Transverse colon (tissue), 4 donors: ENCODE measurements around the gene SYCN. TPM values are rescaled to one million over a fixed set of nuclear protein-coding genes. Genes with fewer than 3 reads are reported as not detected.
"Not testable (repeated sequence)": the region's sequence is repeated elsewhere in the genome, so short reads cannot be mapped to it uniquely, and the experiment has no call there.

Experiments
- DNase-seq: peaks from one replicate; pipeline ENCODE4 v3.0.0-alpha.2; 2019
- H3K27ac ChIP-seq, 4 donors: fragments of 200-600 bp; sonication (generic); 2 replicates each; pipeline ENCODE4 v1.5.1; 2016 to 2018; ENCODE audit warnings: inconsistent platforms in 4 of 4
- H3K27me3 ChIP-seq: fragments of 200-600 bp; sonication (generic); 2 replicates; pipeline ENCODE4 v1.5.1; 2017; ENCODE audit warnings: inconsistent platforms
- H3K36me3 ChIP-seq, 4 donors: fragments of 200-600 bp; sonication (generic); 2 replicates each; pipeline ENCODE4 v1.5.1; 2017 to 2019; ENCODE audit warnings: inconsistent platforms in 4 of 4
- H3K4me1 ChIP-seq, 4 donors: fragments of 200-600 bp; sonication (generic); 2 replicates each; pipeline ENCODE4 v1.5.1; 2017 to 2020; ENCODE audit warnings: inconsistent platforms in 4 of 4
- H3K4me3 ChIP-seq, 4 donors: fragments of 200-600 bp; sonication (generic); 1 replicate in 1 of 4; 2 replicates in 3 of 4; pipeline versions ENCODE4 v1.5.1 to v1.6.1; 2017 to 2019; ENCODE audit warnings: inconsistent platforms in 4 of 4
- H3K9me3 ChIP-seq, 2 donors: fragments of 200-600 bp; sonication (generic); 2 replicates each; pipeline ENCODE4 v1.5.1; 2017 to 2019; ENCODE audit warnings: inconsistent platforms in 2 of 2
- CTCF ChIP-seq, 5 experiments: fragments of 200-600 bp in 3 of 5; fragments of 450-650 bp in 2 of 5; sonication (generic) in 3 of 5; IDR thresholded peaks; 1 replicate in 2 of 5; 2 replicates in 3 of 5; pipeline ENCODE4 v1.5.1; 2016 to 2017; ENCODE audit warnings: antibody characterized with exemption in 5 of 5, inconsistent platforms in 3 of 5, mild to moderate bottlenecking in 2 of 5, moderate library complexity in 1 of 5
- EP300 ChIP-seq: sonication (generic); formaldehyde crosslinking; IDR thresholded peaks from one replicate; pipeline ENCODE4 v1.6.1; 2017; ENCODE audit warnings: antibody characterized with exemption, low read depth
- POLR2A ChIP-seq: fragments of 450-650 bp; IDR thresholded peaks from one replicate; pipeline ENCODE4 v1.6.1; 2016; ENCODE audit warnings: antibody characterized with exemption, mild to moderate bottlenecking, moderate library complexity
- POLR2AphosphoS5 ChIP-seq, 3 donors: sonication (generic); formaldehyde crosslinking; IDR thresholded peaks; one replicate each; pipeline ENCODE4 v1.6.1; 2016; ENCODE audit warnings: antibody characterized with exemption in 3 of 3
- WGBS, 2 donors: methylation state at CpG; one replicate each; pipeline ENCODE4 v1.1.5; 2018; ENCODE audit warnings: low coverage in 1 of 2; 5-methylcytosine and 5-hydroxymethylcytosine counted together
- in situ Hi-C, 4 donors: fragments of 200-750 bp; cut with MboI; loops; one replicate each; pipeline versions ENCODE4 v1.15.0 to v1.15.1; 2017; ENCODE audit warnings: low sequenced_read_pairs in 3 of 4, low pct_ligation_motif_present in 1 of 4, low pct_unique_long_range_greater_than_20kb in 1 of 4
- intact Hi-C: fragments of 100-400 bp; cut with DNase I; formaldehyde crosslinking; loops from one replicate; pipeline ENCODE4 v1.15.1; 2023; ENCODE audit warnings: low total_unique reads
- total RNA-seq, 4 donors: library from RNA; depleted of rRNA; stranded (reverse); fragments of >200 nt; gene quantifications; one replicate each; pipeline ENCODE4 v1.1.0, GENCODE V29; 2016

The SYCN gene
- total RNA-seq, 4 donors from 2014 or later: not detected

GRCh38 chr19:39217094-39217493 lies 13.0 kb upstream of the SYCN start:
- Histone ChIP-seq H3K4me1 (no peaks in the 10 kb centered on the region), H3K36me3 (no peaks in the 10 kb centered on the region), H3K9me3 (no peaks in the 10 kb centered on the region), H3K27ac (no peak overlapping the region), H3K27me3 (peaks cover 17% of the 10 kb centered on the region), H3K4me3 (no peak overlapping the region)
- no peak for DNase-seq
- in situ Hi-C loops: loop anchor here in 1 of 4 donors (25.0 kb wide), 1 partner anchor 630 kb away; no protein-coding TSS in a partner anchor
- whole genome bisulfite sequencing, 2 donors: 84% methylated on average over 5 of the region's 5 CpGs
- TF ChIP-seq POLR2A (no peak), POLR2AphosphoS5 (IDR thresholded peaks at IDR 0.05) (no peak), CTCF (IDR thresholded peaks at IDR 0.05) (no peak), EP300 (no peak)
- intact Hi-C loops: no loop called here

GRCh38 chr19:39215323-39215722 lies 11.3 kb upstream of the SYCN start:
- H3K36me3 ChIP-seq, H3K4me1 ChIP-seq, H3K27ac ChIP-seq, H3K9me3 ChIP-seq, H3K4me3 ChIP-seq, intact Hi-C loops, DNase-seq: not testable (repeated sequence)
- in situ Hi-C loops: loop anchor here in 1 of 4 donors (25.0 kb wide), 1 partner anchor 628 kb away; no protein-coding TSS in a partner anchor
- H3K27me3 ChIP-seq: peaks cover 15% of the 10 kb centered on the region
- 60 to 87% methylated on average over 1 to 3 of the region's 3 CpGs for WGBS, 2 donors

- 19% methylated on average over 8 of the region's 8 CpGs; no CpG with 5 or more reads in 1 of the 2 donors for WGBS, 2 donors
- no peak overlapping the region for H3K27ac ChIP-seq
- H3K4me1 ChIP-seq: no peaks in the 10 kb centered on the region
- in situ Hi-C loops: loop anchor here in 1 of 4 donors (25.0 kb wide), 1 partner anchor 625 kb away; no protein-coding TSS in a partner anchor
- intact Hi-C loops: no loop called here
- H3K27me3 ChIP-seq: peaks cover 16% of the 10 kb centered on the region
- DNase-seq: peak; percentile 26
- TF ChIP-seq POLR2AphosphoS5 (IDR thresholded peaks at IDR 0.05) (no peak), CTCF (IDR thresholded peaks at IDR 0.05) (peak in 2 of 5 experiments; percentile 16 to 20)
- H3K36me3 ChIP-seq: no peaks in the 10 kb centered on the region
- H3K4me3 ChIP-seq: no peak overlapping the region
- no peaks in the 10 kb centered on the region for H3K9me3 ChIP-seq
These were observed 8.3 kb upstream of the SYCN start for GRCh38 chr19:39212375-39212742.

- WGBS, 2 donors: 60% methylated on average over 13 of the region's 13 CpGs; no CpG with 5 or more reads in 1 of the 2 donors
- Histone ChIP-seq H3K27me3 (peaks cover 16% of the 10 kb centered on the region), H3K4me3 (no peak overlapping the region), H3K4me1 (no peaks in the 10 kb centered on the region), H3K27ac (no peak overlapping the region), H3K9me3 (no peaks in the 10 kb centered on the region), H3K36me3 (no peaks in the 10 kb centered on the region)
- no peak for TF ChIP-seq EP300
- intact Hi-C loops (no loop called here), in situ Hi-C loops (loop anchor here in 1 of 4 donors (25.0 kb wide), 1 partner anchor 625 kb away; no protein-coding TSS in a partner anchor)
- no peak for DNase-seq
These were observed 7.8 kb upstream of the SYCN start for GRCh38 chr19:39211731-39212374.

GRCh38 chr19:39209196-39209595 lies 5.1 kb upstream of the SYCN start:
- Histone ChIP-seq H3K9me3 (no peaks in the 10 kb centered on the region), H3K27me3 (peaks cover 29% of the 10 kb centered on the region), H3K4me3 (no peak overlapping the region), H3K36me3 (no peaks in the 10 kb centered on the region), H3K4me1 (no peaks in the 10 kb centered on the region), H3K27ac (no peak overlapping the region)
- WGBS, 2 donors: 72 to 77% methylated on average over 6 to 7 of the region's 7 CpGs
- in situ Hi-C loops: loop anchor here in 1 of 4 donors (25.0 kb wide), 1 partner anchor 622 kb away; no protein-coding TSS in a partner anchor
- DNase-seq: no peak
- no peak for TF ChIP-seq POLR2A
- no peak for TF ChIP-seq CTCF (IDR thresholded peaks at IDR 0.05)
- TF ChIP-seq POLR2AphosphoS5 (IDR thresholded peaks at IDR 0.05): no peak
- no peak for TF ChIP-seq EP300
- intact Hi-C loops: no loop called here
